Tibial nerve (tissue), 4 donors: ENCODE data around the gene AKR1C4. TPM values are rescaled to one million over a fixed set of nuclear protein-coding genes. Genes with fewer than 3 reads are reported as not detected.
"Not testable (repeated sequence)": the region's sequence is repeated elsewhere in the genome, so short reads cannot be mapped to it uniquely, and the experiment has no call there.

Experiments used
- DNase-seq, 2 donors: peaks; one replicate each; pipeline ENCODE4 v3.0.0-alpha.2; 2019; ENCODE audit warnings: low spot score in 2 of 2
- H3K27ac ChIP-seq, 4 donors: fragments of 200-600 bp; sonication (generic) in 3 of 4; one replicate each; pipeline ENCODE4 v1.5.1; 2017 to 2019; ENCODE audit warnings: mild to moderate bottlenecking in 1 of 4
- H3K27me3 ChIP-seq, 2 donors: fragments of 200-600 bp; sonication (generic) in 1 of 2; one replicate each; pipeline versions ENCODE4 v1.5.1 to v1.6.0; 2017 to 2019
- H3K36me3 ChIP-seq, 3 donors: fragments of 200-600 bp; sonication (generic); one replicate each; pipeline ENCODE4 v1.5.1; 2018 to 2019
- H3K4me1 ChIP-seq, 4 donors: fragments of 200-600 bp; sonication (generic) in 3 of 4; one replicate each; pipeline ENCODE4 v1.5.1; 2017 to 2019
- H3K4me3 ChIP-seq, 4 donors: fragments of 200-600 bp; sonication (generic) in 3 of 4; one replicate each; pipeline ENCODE4 v1.5.1; 2017 to 2019; ENCODE audit warnings: mild to moderate bottlenecking in 1 of 4, moderate library complexity in 1 of 4
- H3K9me3 ChIP-seq, 4 donors: fragments of 200-600 bp; sonication (generic) in 3 of 4; one replicate each; pipeline ENCODE4 v1.5.1; 2017 to 2019
- CTCF ChIP-seq, 5 experiments: fragments of 200-600 bp in 3 of 5; fragments of 450-650 bp in 2 of 5; sonication (generic) in 3 of 5; IDR thresholded peaks; one replicate each; pipeline ENCODE4 v1.5.1; 2016 to 2019; ENCODE audit warnings: antibody characterized with exemption in 5 of 5, mild to moderate bottlenecking in 3 of 5, moderate library complexity in 2 of 5
- EP300 ChIP-seq, 2 donors: sonication (generic); formaldehyde crosslinking; IDR thresholded peaks; one replicate each; pipeline ENCODE4 v1.6.1; 2017; ENCODE audit warnings: antibody characterized with exemption in 2 of 2, mild to moderate bottlenecking in 1 of 2
- POLR2A ChIP-seq, 2 donors: fragments of 450-650 bp; IDR thresholded peaks; one replicate each; pipeline ENCODE4 v1.6.1; 2017; ENCODE audit warnings: antibody characterized with exemption in 2 of 2, mild to moderate bottlenecking in 2 of 2, moderate library complexity in 2 of 2
- WGBS, 2 donors: methylation state at CpG; one replicate each; pipeline ENCODE4 v1.1.5; 2018; 5-methylcytosine and 5-hydroxymethylcytosine counted together
- total RNA-seq, 4 donors: library from RNA; depleted of rRNA; stranded (reverse); fragments of >200 nt; gene quantifications; one replicate each; pipeline ENCODE4 v1.1.0, GENCODE V29; 2016

The AKR1C4 gene
- total RNA-seq, 4 donors from 2014 or later, result not detected

DNA sequence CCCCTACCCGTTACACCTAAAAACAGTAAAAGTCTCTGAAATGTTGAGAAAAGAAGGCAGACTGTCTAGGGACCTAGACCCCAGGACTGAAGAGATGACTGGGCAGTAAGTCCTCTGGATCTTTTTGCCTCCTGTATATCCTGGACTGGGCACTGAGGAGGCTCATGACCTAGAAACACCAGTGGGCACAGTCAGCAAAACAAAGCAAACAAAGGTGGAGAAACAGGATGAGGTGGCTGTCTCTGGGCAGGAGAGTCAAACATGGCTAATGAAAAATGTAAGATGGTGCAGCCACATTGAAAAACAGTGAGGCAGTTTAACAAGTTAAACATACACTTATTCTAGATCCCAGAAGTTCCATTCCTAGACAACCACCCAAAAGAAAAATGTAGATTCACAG lies 45.9 kb downstream of the AKR1C4 start:
- H3K36me3 ChIP-seq, result no peaks in the 10 kb centered on the region
- WGBS, 2 donors, result 95% methylated on average over 1 of the region's 1 CpG
- peaks cover 0 to 8% (median 0%) of the 10 kb centered on the region in 4 donors for H3K9me3 ChIP-seq
- DNase-seq, result no peak
- H3K4me3 ChIP-seq, result no peak overlapping the region
- no peaks in the 10 kb centered on the region for H3K4me1 ChIP-seq
- no peak overlapping the region for H3K27ac ChIP-seq
- TF ChIP-seq CTCF (IDR thresholded peaks at IDR 0.05) (no peak), EP300 (IDR thresholded peaks at IDR 0.05) (no peak), POLR2A (IDR thresholded peaks at IDR 0.05) (no peak)
- no peaks in the 10 kb centered on the region for H3K27me3 ChIP-seq

DNA sequence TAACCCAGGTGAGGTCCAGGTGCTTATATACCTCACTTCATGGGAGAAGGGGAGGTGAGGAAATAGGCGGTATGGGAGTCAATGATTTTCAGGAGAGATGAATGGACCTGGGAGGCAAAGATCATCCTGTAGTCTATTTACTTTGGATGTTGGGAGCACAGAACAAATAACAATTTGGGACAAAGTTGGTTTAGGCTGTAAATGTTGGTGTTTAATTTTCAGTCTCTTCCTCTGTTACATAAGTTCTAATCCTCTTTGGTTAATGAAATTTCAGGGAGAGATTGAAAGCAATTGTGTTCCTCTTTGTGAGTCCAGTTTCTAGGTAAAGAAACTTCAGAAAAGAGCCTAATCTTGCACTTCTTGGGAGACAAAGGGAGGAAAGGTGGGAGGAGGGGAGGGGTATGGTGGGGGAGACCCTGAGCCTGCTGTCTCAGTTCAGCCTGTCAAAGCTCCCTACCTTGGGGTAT lies 46.9 kb downstream of the AKR1C4 start:
- Histone ChIP-seq H3K27ac (no peak overlapping the region), H3K36me3 (no peaks in the 10 kb centered on the region), H3K4me1 (no peaks in the 10 kb centered on the region), H3K9me3 (no peaks in the 10 kb centered on the region), H3K4me3 (no peak overlapping the region), H3K27me3 (no peaks in the 10 kb centered on the region)
- DNase-seq, result no peak
- TF ChIP-seq POLR2A (IDR thresholded peaks at IDR 0.05), result no peak
- 86 to 97% methylated on average over 1 of the region's 1 CpG for WGBS, 2 donors

DNA sequence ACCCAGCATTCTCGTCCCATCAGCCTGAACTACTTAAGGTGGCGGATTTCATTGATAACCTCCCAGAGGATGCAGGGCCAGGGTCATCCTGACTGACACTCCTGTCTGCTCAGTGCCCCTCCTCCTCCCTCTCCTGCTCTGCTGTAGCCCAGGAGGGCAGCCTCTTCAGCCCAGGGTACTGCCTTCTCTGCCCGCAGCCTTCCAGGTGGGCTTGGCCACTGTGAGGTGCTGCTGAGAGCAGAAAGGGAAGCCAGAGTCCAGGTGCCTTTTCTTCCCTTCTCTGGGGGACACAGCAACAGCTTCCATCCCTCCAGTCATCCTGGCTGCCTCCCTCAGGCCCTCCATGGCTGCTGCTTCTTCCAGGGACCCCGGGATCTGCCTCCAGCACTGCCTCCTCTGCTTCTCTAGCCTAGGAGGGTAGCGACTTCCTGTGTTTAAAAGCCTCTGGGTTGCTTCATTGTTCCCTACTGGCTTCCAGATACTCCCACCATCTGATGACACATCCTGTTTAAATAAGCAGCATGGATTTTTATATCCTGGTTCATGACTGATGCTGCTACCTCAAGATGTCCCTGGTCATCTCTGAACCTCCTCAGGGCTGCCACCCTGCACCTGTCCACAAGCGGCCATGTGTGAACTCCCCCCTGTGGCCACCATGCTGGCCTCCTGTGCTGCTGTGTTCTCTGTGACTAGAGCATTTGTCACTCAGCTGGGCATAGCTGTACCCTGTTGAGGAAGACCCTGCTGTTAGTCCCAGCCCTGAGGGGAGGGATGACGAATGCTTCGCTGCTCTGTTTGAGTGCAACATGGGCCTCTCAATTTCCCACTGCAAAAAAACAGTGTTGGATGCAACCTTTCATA lies 55.8 kb downstream of the AKR1C4 start:
- no peaks in the 10 kb centered on the region for H3K9me3 ChIP-seq
- H3K27ac ChIP-seq, result no peak overlapping the region
- TF ChIP-seq CTCF (IDR thresholded peaks at IDR 0.05) (no peak), EP300 (IDR thresholded peaks at IDR 0.05) (no peak), POLR2A (IDR thresholded peaks at IDR 0.05) (no peak)
- DNase-seq, result no peak
- no peak overlapping the region for H3K4me3 ChIP-seq
- H3K4me1 ChIP-seq, result no peaks in the 10 kb centered on the region
- H3K36me3 ChIP-seq, result no peaks in the 10 kb centered on the region
- H3K27me3 ChIP-seq, result no peaks in the 10 kb centered on the region
- 50 to 61% methylated on average over 8 of the region's 8 CpGs for WGBS, 2 donors

- no peak for TF ChIP-seq POLR2A (IDR thresholded peaks at IDR 0.05)
- no peak for TF ChIP-seq CTCF (IDR thresholded peaks at IDR 0.05)
- no peak for TF ChIP-seq EP300 (IDR thresholded peaks at IDR 0.05)
- H3K27me3 ChIP-seq, result no peaks in the 10 kb centered on the region
- H3K4me1 ChIP-seq, result no peaks in the 10 kb centered on the region
- DNase-seq, result no peak
- WGBS, 2 donors, result 82 to 84% methylated on average over 4 of the region's 4 CpGs
- H3K4me3 ChIP-seq, result no peak overlapping the region
- no peaks in the 10 kb centered on the region for H3K9me3 ChIP-seq
- no peak overlapping the region for H3K27ac ChIP-seq
- no peaks in the 10 kb centered on the region for H3K36me3 ChIP-seq
These were observed 57.9 kb downstream of the AKR1C4 start for GRCh38 chr10:5254488-5254887.

DNA sequence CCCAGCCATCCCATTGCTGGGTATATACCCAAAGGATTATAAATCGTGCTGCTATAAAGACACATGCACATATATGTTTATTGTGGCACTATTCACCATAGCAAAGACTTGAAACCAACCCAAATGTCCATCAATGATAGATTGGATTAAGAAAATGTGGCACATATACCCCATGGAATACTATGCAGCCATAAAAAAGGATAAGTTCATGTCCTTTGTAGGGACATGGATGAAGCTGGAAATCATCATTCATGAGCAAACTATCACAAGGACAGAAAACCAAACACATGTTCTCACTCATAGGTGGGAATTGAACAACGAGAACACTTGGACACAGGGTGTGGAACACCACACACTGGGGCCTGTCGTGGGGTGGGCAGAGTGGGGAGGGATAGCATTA lies 61.1 kb downstream of the AKR1C4 start:
- not testable (repeated sequence) for H3K36me3 ChIP-seq, DNase-seq, H3K4me3 ChIP-seq, H3K27me3 ChIP-seq, H3K9me3 ChIP-seq, H3K27ac ChIP-seq, H3K4me1 ChIP-seq
- WGBS, 2 donors, result 86 to 90% methylated on average over 3 of the region's 3 CpGs

DNA sequence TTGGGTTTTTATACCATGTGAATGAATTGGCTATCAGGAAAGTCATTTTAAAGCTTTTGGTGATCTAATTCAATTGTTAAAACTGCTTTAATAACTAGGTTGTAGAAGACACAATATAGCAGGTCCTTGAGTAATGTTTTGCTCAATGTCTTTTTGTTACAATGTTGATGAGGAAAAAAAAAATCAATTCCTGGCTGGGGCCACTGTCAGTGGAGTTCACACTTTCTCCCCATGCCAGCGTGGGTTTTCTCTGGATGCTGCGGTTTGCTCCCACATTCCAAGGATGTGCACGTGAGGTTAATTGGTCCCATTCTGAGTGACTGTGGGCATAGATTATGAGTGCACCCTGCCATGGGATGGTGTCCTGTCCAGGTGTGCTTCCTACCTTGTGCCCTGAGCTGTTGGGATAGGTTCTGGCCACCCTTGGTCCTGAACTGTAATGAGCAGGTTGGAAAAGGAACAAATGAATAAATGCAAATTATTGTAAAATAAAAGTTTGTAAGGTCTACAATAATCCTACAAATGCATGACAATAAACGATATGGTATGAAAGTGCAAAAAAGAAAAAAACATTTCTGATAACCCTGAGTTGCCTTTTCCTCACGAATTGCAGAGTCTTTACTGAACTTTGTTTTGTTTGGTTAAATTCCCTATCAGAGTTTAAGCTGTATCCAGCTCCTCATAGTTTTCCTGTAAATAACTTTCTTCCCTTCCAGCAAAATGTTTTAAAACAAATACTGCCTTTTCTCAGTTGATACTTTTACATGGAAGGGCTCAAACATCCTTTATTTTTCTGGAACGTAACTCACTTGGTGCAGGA lies 62.7 kb downstream of the AKR1C4 start:
- no peak for DNase-seq
- H3K27ac ChIP-seq, result no peak overlapping the region
- H3K4me3 ChIP-seq, result no peak overlapping the region
- 59 to 68% methylated on average over 6 of the region's 6 CpGs for WGBS, 2 donors
- peaks cover 0 to 9% (median 2%) of the 10 kb centered on the region in 4 donors for H3K9me3 ChIP-seq
- TF ChIP-seq POLR2A (IDR thresholded peaks at IDR 0.05), result no peak
- no peak for TF ChIP-seq CTCF (IDR thresholded peaks at IDR 0.05)
- no peak for TF ChIP-seq EP300 (IDR thresholded peaks at IDR 0.05)
- H3K27me3 ChIP-seq, result no peaks in the 10 kb centered on the region
- H3K4me1 ChIP-seq, result no peaks in the 10 kb centered on the region
- H3K36me3 ChIP-seq, result no peaks in the 10 kb centered on the region
